Fibroblast of skin of left biceps (primary cell): Measurements from ENCODE around the gene NRCAM.
"Not testable (repeated sequence)": the region's sequence is repeated elsewhere in the genome, so short reads cannot be mapped to it uniquely, and the experiment has no call there.

Source experiments
- DNase-seq, 2 experiments: peaks; one replicate each; pipeline ENCODE4 v3.0.0-alpha.2; 2013; ENCODE audit warnings: low read depth in 2 of 2

The NRCAM gene

DNA sequence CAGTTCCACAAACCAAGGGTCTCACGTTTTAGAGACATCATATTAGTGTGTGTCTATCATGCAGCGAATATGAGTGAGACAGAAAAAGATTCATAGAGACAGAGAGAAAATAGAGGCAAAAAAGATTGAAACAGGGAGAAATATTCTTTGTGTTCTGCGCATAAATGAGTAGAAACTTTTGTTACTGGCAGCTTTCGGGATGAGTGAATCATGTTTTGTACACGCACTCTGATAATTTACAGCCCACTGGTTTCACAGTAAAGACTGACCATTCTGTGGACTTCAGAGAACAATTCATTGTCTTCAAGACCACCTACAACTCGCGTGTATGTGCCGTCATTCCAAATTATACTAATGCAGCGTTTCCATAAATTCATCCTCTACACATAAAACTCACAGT, 60.2 kb downstream of the NRCAM start:
- DNase-seq: no peak

DNA sequence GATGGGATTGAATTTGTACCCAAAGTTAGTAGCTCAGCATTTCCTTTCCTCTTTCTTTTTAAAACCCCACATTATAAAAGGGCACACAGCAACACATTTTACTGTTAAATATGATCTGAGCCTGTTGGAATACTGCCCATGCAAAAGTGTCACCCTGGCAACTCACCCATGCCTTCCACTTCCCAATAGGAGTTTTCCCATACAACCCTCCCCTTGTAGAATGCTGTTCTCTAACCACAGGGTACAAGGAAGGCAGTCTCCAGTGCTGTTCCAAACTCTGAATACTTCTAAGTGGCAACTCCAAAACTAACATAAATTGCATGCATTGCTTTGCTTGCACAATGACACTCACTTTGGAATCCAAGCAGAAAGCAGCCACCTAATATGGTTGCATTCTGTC, 60.8 kb downstream of the NRCAM start:
- DNase-seq: no peak

DNA sequence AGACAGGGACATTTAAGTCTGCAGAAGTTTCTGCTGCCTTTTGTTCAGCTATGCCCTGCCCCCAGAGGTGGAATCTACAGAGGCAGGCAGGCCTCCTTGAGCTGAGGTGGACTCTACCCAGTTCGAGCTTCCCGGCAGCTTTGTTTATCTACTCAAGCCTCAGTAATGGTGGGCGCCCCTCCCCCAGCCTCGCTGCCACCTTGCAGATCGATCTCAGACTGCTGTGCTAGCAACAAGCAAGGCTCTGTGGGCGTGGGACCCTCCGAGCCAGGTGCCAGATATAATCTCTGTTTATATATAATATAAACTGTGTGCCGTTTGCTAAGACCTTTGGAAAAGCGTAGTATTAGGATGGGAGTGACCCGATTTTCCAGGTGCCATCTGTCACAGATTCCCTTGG, 63.1 kb downstream of the NRCAM start:
- not testable (repeated sequence) for DNase-seq

DNA sequence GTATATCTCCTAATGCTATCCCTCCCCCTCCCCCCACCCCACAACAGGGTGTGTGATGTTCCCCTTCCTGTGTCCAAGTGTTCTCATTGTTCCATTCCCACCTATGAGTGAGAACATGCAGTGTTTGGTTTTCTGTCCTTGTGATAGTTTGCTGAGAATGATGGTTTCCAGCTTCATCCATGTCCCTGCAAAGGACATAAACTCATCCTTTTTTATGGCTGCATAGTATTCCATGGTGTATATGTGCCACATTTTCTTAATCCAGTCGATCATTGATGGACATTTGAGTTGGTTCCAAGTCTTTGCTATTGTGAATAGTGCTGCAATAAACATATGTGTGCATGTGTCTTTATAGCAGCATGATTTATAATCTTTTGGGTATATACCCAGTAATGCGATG, 68.5 kb downstream of the NRCAM start:
- DNase-seq: not testable (repeated sequence)

DNA sequence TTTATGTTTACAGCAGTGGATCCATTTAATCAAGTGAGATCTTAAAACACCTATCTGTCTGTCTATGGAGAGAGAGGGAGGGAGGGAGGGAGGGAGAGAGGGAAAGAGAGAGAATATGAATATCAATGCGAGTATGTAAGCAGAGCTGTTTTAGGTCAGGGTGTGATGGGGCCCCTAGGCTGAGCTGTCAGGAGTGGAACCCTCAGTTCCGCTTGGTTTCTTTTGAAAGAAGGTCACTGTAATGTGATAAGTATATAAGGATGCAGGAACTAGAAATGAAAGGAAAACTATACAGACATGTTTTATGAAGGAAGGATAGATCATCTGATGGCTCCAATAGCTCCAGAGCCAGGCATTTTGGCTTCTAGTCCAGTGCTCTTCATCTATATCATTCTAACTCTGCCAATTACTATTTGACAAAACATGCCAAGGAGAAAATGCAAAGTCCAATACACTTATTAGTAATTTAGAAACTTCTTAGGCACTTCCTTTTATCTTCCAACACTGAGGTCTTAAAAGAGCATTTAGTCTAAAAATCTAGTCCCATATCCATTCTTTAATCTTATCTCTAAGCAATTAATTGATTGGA, 70.3 kb downstream of the NRCAM start:
- no peak for DNase-seq

- no peak for DNase-seq
Measured at GRCh38 chr7:108384716-108385483, 71.3 kb downstream of the NRCAM start.

GRCh38 chr7:108382932-108383331, 73.3 kb downstream of the NRCAM start:
- DNase-seq: no peak

GRCh38 chr7:108380517-108380916, 75.7 kb downstream of the NRCAM start:
- no peak for DNase-seq

GRCh38 chr7:108376206-108376605, 80.0 kb downstream of the NRCAM start:
- no peak for DNase-seq

GRCh38 chr7:108375668-108376067, 80.6 kb downstream of the NRCAM start:
- DNase-seq: no peak

DNA sequence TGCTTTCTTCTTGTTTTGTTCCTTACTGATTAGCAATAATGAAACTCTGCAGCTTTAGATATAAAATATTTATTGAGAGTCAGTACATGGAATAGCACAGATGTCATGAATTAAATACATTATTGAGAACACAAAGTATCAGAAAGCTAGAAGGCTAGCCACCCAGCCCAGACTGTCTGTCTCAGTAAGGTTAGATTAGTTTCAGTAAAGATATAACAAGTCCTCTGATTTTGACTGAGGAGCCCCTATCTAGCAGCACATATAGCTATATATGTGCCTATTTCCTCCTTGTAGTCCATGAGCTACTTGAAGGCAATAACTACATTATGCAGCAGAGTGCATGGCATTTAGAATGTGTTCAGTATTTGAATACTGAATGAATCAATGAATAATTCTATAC, 81.3 kb downstream of the NRCAM start:
- DNase-seq: no peak

DNA sequence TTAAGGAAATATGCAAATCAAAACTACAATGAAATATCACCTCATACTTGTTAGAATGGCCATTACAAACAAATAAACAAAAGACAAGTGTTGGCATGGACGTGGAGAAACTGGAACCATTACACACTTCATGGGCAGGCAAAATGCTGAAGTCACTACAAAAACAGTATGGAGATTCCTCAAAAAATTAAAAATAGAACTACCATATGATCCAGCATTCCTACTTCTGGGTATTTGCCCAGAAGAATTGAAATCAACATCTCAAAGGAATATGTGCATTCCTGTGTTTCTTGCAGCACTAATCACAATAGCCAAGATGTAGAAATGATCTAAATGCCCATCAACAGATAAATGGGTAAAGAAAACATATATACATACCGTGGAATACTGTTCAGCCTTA, 83.6 kb downstream of the NRCAM start:
- no peak for DNase-seq

- DNase-seq: no peak
Measured at GRCh38 chr7:108370616-108371015, 85.6 kb downstream of the NRCAM start.

DNA sequence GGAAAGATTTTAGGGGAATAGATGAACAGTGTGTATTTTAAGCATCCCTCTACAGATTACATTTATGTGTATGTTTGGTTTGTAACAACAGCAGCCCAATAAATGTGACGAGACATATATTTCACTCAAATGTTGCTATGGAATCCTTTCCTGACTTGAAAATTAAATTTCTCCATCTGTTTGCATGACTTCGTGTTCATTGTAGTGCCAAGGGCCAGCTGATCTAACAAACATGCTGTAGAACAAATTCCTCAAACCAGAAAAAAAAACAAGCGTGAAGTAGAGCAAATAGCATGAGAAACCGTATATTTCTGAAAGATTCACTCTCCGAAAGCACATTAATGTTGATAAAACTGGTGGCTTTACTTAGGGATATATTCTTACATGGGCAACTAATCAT, 87.8 kb downstream of the NRCAM start:
- DNase-seq: no peak

- no peak for DNase-seq
Measured at GRCh38 chr7:108367946-108368345, 88.3 kb downstream of the NRCAM start.

GRCh38 chr7:108367314-108367713, 88.9 kb downstream of the NRCAM start:
- DNase-seq: no peak

DNA sequence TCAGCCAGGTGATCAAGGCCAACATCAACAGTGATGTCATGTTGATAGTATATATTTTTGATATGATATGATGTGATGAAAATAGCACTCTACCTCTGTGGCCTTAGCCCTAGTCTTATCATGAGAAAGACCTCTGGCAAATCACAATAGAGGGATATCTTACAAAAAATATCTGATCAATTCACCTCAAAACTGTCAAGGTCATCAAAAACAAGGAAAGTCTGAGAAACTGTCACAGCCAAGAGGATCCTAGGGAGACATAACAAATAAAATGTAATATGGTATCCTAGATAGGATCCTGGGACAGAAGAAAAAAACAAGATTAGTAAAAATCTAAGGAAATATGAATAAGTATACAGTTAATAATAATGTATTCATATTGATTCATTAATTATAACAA, 92.6 kb downstream of the NRCAM start:
- no peak for DNase-seq

DNA sequence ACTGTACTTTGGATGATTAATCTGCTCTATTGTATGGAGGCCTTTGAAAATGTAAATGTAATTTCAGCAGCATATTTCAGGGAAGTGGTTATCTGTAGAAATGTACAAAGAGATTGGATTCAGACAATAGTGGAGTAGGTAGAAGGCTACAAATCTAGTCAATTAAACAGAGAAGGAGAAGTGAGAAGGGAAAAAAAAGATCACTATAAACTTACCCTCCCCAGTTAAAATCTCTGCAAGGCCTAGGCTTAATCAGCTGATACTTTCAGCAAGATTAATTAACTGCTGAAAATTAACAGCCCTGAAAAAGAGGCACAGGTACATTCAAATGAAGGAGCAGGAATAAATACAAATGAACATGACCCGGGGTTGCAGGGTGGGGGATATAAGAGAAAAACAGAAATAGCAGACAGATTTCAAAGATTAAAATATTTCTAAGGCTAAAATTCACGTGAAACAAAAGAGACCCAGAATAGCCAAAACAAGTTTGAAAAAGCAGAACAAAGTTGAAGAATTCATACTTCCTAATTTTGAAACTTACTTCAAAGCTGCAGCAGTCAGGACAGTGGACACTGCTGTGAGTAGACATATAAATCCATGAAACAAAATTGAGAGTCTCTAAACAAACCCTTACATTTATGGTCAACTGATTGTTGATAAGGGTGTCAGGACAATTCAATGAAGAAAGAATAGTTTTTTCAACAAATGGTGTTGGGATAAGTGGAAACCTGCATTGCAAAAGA, 96.0 kb downstream of the NRCAM start:
- no peak for DNase-seq

DNA sequence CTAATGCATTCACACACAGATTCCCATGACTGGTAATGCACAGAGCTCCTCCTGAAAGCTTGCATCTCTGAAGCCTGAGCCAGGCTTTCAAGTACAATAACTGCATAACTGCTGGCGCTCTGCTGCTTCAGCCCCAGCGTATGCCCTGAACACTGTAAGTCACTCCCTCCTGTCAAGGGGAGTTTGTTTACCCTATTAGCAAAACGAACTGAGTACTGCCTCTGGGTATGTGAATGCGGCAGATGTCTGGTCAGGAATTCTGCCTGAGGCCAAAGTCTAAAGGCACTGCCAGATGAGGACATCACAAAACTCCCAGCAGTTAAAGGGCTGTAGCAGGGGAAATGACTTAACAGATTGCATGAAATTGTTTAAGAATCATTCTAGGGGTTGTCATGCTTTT, 97.7 kb downstream of the NRCAM start:
- DNase-seq: no peak

DNA sequence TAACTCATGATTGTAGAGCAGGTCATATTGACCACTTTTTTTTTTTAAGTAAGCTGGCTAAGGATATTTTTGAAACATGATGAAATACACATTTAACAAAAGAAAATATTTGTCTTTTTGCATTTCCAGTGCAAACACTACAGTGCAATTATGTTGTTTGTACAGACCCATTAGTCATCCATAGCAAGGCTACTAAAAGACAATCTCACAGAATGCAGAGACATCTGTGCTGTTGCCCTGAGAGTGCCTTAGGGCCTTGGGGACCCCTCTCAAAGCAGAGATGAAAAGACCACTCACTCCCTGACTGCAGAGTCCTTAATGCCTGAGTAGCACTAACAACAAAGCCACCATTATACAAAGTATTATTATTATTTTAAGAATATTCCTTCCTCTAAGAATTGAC, 104.5 kb downstream of the NRCAM start:
- no peak for DNase-seq

DNA sequence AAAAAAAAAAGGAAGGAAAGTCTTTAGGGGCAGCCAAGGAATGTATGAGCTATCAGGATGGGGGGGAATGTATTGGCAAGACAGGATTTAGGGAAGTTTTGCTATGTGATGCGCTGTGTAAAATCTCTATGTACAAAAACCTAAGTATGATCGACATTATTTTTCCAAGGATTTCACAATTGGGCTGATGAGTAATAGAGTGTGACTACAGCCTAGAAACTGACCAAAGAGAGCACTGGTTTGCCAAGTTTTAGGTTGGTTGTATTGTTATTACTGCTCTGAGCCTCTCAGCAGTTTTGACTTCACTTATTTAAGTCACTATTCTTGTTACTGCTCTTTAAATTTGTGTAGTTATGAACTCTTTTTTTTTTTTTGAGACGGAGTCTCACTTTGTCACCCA, 107.3 kb downstream of the NRCAM start:
- DNase-seq: peak; percentile 19

GRCh38 chr7:108347616-108348015, 108.6 kb downstream of the NRCAM start:
- DNase-seq: peak; percentile 21 to 23

DNA sequence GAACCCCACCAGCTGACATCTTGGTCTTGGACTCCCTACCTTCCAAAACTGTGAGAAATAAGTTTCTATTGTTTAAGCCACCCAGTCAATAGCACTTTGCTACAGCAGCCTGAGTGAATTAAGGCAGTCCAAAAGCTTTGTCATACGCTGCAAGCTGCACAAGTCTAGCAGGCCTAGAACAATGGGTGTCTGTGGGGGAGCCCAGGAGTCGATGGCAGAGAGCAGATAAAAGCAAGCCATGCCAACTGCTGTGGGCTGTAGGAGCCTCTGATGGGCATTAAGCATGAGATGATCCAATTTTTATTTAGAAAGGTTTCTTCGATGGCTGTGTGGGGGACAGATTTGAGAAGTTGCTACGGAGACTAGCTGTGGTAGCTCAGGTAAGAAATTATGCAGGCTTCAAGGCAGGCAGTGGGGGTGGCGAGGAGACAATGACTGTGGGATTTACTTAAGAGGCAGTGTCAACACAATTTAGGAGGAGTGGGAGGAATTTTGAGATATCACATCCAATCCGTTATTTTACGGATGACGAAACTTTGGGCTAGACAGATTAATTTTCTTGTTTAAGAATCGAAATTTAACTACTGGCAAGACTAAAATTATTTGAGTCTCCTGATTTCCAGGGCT, 110.4 kb downstream of the NRCAM start:
- no peak for DNase-seq
